Hematopoietic multipotent progenitor cell treated with erythropoietin and hydrocortisone succinate and interleukin-3 and kit ligand, for 15 days (in vitro differentiated cells): Measurements from ENCODE around the gene MYO16.
"Not testable (repeated sequence)": the region's sequence is repeated elsewhere in the genome, so short reads cannot be mapped to it uniquely, and the experiment has no call there.

Source experiments
- DNase-seq: peaks from one replicate; pipeline ENCODE4 v3.0.0-alpha.2; 2015; ENCODE audit warnings: low spot score

MYO16 gene

DNA sequence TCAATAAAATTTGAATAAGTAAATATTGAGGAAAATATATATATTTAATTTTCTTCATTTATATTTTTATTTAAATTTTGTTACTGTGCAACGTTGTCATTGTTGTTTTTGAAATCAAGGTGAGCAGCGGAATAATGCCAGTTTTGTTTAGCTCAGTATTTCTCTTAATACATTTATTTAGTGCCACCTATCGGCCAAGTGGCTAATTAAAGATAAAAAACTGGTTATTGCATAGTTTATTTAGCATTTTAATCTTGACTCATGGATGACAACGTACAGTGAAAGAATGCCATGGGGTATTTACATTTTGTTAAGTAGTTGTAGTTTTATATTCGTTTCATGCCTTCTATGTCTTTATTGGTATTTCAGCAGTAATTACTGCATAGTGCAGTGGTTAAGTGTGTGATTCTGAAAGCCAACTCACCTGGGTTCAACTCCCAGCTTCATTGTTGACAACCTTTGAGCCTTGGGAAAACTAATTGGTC is 265.9 kb downstream of the MYO16 start:
- DNase-seq, result peak; percentile 18

GRCh38 chr13:108897955-108898354 is 268.5 kb downstream of the MYO16 start:
- no peak for DNase-seq

GRCh38 chr13:108902405-108903155 is 273.2 kb downstream of the MYO16 start:
- DNase-seq, result no peak

DNA sequence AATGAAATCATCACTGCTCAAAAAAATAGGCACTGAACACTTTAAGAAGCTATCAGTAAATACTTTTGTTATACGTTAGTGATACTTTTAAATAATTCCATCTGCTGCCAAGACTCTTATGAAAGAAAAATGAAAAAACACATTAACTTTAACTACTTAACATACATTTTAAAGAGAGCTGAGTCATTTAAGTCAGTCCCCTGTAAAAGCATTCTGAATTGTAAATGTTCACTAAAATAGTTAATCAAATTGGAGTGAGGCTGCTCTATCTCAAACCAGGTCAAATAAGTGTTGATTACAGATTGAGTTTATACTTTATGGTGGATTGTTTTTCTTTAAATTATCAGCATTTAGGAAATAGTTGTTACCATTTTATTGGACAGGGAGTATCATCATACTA is 274.2 kb downstream of the MYO16 start:
- no peak for DNase-seq

- no peak for DNase-seq
Measured at GRCh38 chr13:108911807-108912206, 282.4 kb downstream of the MYO16 start.

- not testable (repeated sequence) for DNase-seq
Measured at GRCh38 chr13:108913731-108914130, 284.3 kb downstream of the MYO16 start.

DNA sequence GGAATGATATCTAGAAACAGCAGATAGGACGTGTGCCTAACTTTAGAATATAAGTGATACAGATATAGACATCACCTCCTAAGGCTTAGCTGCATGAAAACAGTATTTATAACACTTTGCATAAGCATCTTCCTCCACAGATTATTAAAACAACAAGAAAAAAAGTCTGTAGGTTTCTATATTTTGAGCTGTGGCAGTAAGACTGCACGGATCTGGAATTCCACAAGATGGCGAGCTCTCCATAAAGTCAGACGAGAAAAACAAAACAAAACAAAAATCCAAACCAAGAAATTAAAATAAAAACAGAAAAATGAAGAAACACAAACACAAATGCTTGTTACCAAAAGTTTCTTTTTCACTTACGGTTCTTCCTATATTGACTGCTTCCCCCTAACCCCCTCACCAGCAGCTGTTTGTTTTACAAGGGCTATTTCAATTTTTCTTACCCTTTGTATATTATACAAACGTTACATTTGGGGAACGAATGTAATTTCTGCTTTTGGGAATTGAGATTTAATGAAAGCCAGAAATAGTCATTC is 285.8 kb downstream of the MYO16 start:
- DNase-seq, result peak; percentile 25

DNA sequence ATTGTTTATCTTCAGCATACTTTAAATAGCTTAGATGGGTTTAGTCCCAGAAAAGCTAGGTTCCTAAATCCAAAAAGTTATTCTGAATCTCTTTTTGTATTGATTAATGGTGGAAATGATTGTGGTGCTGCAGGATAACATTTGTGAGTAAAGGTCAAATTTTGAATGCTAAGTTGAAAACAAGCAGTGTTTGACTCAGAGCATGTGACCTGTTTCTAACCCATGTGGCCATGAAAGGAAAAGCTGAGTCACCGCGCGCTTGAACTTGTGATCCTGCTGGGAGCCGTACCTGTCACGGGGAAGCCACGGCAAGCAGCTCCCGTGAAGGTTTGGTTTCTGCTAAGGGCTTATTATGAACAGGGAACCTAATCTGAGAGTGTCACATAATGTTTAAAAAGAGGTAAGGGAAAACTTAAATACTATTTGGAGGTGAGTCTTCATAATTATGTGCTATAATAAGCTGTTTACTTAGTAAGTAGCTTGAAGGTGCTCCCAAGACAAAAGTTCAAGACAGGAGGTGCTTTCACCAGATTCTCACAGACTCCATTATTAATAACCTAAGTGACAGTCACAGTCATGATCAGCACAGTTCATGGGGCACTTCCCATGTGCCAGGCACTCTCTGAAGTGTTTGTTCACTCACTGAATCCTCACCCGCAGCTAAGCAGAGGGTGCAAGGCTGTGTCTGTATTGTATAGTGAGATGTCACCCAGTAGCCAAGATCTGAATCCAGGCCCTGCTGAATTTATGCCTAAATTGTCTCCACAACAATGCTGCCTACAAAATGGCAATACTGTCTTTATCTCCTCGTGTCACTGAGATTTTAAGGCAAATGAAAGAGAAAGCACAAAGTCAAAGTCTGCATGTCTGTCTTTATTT is 286.5 kb downstream of the MYO16 start:
- peak; percentile 62 for DNase-seq

DNA sequence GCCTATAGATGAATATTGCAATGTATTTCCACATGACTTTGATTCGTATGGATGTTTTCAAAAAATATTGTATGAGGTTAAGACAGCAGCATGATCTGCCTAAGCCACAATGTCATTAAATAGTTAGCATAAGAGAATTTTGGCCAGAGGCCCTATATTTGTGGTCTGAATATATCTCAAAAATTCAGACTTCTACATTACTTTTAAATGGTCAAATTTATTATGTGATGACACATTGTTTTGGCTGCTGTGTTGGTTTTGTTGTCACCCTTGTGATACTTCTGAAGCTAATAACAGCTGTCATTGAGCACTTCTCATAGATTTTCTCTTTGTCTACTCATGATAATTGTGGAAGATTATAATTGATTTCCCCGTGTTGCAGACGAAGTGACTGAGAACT is 288.2 kb downstream of the MYO16 start:
- no peak for DNase-seq

GRCh38 chr13:108919036-108919907 is 289.9 kb downstream of the MYO16 start:
- DNase-seq, result no peak

- no peak for DNase-seq
Measured at GRCh38 chr13:108920137-108920536, 290.7 kb downstream of the MYO16 start.

DNA sequence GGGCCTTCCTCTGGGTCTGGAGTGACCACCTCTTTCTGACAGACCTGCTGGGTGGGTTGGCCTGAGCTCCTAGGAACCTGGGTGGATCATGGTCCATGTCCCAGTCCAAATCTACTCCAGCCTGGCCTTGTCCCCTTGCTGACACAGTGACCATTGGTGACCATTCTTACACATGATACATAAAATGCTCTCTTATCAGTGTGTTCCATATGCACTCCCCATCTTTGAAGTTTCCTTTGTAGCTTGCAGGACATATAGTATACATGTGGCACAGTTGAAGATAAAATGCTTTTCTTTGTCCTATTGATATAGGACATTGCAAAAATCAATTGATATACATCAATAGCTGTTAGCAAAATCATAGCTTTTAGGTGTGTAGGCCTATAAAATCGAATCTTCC is 291.8 kb downstream of the MYO16 start:
- DNase-seq, result no peak

- no peak for DNase-seq
Measured at GRCh38 chr13:108922108-108922507, 292.7 kb downstream of the MYO16 start.

DNA sequence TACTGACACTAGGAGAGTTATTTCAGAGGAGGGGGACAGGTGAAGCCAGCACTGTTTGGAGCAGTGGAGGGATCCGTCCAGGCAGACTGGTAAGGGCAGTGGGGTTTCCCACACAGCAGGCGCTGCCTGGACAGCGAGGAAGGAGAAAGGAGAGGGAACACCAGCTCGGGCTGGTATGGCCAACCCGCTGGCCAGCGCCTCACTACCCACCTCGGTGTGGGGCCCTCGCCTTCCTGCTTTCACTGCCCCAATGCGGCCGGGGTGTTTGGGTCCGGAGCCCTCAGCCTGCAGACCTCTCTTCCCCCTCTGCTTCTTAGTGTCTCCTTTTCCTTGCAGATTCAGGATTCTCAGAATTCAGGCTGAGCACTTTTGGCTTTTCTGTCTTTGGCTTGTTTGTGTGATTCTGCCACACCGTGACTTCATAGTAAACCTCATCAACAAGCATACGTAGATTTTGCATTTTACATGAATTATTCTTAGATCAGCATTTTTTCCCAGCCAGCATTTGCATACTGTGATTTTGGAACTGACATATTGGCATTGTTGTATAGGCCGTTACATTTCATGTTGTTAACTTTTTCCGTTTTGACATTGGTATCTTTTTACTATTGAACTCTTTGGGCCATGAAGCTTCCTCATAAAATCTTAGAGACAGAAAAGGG is 294.1 kb downstream of the MYO16 start:
- no peak for DNase-seq

GRCh38 chr13:108924134-108924533 is 294.7 kb downstream of the MYO16 start:
- DNase-seq, result no peak

DNA sequence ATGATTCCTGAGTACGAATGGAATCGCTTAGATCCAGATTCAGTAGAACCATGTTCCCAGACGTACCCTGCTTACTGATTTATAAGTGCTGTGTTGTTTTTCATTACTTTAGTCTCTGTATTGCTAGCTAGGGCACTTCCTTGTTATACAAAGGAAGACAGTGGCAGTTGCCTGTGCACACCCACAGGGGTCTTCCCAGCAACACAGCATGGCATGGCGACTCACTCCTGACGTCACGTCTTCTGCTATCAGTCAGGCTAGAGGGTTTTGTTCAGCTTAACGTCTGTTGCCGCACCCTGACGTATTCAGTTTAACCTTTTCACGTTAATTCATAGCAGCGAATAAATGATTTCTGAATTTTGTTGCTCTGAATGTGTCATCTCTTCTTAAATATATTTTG is 295.1 kb downstream of the MYO16 start:
- no peak for DNase-seq

GRCh38 chr13:108925070-108925469 is 295.7 kb downstream of the MYO16 start:
- DNase-seq, result no peak

- no peak for DNase-seq
Measured at GRCh38 chr13:108926862-108927261, 297.5 kb downstream of the MYO16 start.

DNA sequence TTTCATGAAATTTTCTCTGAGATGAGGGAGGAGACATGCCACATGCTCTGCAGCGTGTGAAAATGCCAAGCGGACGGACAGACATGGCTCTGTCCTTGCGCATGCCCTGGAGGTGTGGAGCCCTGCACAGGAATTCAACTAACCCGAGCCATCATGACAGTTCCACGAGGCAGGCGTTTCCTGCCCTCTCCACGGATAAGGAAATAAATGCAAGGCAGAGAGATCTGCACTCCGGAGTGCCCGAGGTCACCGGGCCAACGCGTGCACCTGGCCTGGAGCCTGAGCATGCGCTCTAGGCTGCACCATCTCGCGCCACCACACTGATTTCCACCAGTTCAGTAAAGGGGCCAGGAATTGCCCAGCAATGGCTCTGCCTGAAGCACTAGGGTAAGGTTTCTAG is 298.2 kb downstream of the MYO16 start:
- DNase-seq, result no peak

- DNase-seq, result no peak
Measured at GRCh38 chr13:108929532-108930206, 300.3 kb downstream of the MYO16 start.

DNA sequence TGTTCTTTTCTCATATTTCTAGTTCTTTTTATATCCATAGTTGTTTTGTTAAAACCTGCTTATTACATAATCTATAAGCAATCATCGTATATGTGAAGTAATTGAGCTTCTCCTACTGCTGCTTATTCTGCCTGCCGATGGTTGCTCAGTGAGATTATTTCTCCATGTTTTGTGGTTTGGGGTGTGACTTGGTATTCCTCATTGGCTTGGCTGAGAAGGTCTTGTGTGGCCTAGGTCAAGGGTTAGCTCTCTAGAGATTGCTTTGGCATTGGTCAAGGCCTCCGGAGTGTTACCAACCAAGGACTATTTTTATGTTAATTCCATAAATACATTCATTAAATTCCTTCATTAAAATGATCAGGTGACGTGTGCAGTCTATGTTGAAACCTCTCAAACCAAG is 302.8 kb downstream of the MYO16 start:
- no peak for DNase-seq
